GM18519 (cell line): ENCODE data around the gene C4A.
"Not testable (repeated sequence)": the region's sequence is repeated elsewhere in the genome, so short reads cannot be mapped to it uniquely, and the experiment has no call there.

ENCODE experiments used
- ATAC-seq: cut with Tn5 transposase; IDR thresholded peaks from one replicate; pipeline ENCODE4 v1.9.1; 2021; ENCODE audit warnings: mild to moderate bottlenecking, moderate library complexity; ENCODE audit not compliant: unreplicated experiment, low FRiP score

Gene C4A

DNA sequence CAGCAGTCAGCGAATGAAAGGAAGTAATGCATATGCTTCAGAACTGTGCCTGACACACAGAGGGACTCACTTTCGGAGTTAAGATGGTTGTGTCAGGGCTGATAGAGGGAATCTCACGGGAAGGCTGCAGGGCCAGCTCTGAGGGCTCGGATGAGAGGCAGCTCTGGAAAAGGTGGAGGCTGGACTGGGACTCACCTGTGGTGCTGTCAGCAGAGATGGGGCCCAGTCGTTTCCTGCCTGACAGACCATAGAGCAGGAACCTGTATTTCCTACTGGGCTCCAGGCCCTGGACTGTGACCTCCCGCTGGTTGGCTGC is 65.6 kb downstream of the C4A start:
- no peak for ATAC-seq

GRCh38 chr6:32047855-32048766 is 66.3 kb downstream of the C4A start:
- ATAC-seq = no peak

DNA sequence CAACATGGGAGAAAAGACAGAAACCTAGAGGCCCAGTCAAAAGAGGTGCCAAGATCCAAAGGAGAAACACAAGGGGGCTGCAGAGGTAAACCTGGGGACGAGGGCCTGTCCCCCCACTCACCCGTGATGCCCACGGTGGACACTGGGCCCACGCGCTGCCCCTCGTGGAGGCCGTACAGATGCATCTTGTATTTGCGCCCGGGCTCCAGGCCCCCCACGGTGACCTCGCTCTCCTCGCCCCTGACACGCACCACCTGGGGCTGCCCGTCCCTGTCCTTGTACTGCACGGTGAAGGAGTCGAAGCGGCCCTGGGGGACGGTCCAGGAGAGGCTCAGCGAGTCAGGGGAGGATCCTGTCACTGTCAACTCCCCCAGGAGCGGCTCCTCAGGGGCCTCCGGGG is 67.3 kb downstream of the C4A start:
- ATAC-seq = not testable (repeated sequence)

GRCh38 chr6:32049736-32050135 is 67.9 kb downstream of the C4A start:
- not testable (repeated sequence) for ATAC-seq

DNA sequence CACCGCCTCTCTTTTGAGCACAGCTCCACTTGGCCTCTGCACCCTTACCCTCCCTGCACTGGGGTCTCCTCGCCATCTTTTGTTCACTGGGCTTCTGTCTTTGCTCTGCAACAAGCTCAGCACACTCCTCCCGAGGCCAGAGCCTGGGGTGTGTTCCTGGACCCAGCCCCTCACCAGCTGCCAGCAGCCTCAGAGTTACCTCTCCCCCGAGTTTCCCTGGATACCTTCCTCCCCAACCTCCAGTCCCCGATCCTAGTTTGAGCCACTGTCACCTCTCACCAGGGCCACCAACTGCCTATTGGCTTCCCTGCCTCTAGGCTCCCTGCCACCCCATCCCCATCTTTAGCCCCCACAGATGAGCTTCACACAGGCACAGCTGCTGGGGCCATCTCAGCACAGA is 68.7 kb downstream of the C4A start:
- ATAC-seq = no peak
